Measurements from ENCODE around the gene KLF2.

The KLF2 gene

DNA sequence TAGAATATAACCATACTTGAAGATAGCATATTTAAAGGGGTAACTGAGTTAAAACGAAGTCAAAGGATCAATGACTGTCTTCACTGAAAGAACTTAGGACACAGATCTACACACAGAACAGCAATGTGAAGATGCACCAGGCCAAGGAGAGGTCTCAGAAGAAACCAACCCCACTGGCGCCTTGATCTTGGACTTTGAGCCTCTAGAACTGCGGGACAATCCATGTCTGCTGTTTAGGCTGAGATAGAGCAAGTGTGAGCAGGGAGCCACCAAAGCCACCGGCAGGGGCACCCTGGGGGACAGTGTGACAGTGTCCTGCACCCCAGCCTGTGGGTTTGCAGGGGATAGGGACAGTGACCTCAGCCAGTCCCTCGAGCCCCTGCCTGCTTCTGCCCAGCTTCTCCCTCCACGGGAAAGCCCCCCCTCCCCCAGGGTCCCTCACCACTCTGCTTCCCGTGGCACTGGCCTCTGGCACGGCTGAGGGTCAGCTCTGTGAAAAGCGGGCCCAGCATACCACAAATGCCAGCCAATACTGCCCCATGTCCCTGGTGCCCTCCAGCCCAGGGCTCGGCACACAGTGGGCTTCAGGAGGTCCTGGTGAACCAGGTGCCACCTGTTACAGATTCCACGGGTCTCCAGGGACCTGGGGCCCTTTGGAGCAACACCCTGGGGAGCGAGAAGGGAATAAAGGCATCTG, 40.8 kb downstream of the KLF2 start:
- DNase-seq = no peak

DNA sequence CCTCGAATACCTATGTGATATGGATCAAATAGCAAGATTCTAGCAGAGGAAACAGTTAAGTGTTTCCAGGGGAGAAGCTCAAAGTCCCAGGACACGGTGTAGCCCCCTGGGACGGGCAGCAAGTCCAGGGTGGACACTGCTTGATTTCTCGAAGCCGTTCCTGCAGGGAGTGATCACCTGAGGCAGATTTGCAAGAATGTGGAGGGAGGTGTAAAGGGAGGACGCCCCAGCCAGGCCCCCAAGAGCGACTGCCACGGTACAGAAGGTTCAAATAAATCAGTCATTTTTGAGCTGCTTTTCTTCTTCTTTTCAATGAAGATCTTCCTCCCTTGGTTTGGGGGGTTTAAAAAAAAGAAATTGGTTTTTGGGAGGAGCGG, 41.4 kb downstream of the KLF2 start:
- DNase-seq = no peak

DNA sequence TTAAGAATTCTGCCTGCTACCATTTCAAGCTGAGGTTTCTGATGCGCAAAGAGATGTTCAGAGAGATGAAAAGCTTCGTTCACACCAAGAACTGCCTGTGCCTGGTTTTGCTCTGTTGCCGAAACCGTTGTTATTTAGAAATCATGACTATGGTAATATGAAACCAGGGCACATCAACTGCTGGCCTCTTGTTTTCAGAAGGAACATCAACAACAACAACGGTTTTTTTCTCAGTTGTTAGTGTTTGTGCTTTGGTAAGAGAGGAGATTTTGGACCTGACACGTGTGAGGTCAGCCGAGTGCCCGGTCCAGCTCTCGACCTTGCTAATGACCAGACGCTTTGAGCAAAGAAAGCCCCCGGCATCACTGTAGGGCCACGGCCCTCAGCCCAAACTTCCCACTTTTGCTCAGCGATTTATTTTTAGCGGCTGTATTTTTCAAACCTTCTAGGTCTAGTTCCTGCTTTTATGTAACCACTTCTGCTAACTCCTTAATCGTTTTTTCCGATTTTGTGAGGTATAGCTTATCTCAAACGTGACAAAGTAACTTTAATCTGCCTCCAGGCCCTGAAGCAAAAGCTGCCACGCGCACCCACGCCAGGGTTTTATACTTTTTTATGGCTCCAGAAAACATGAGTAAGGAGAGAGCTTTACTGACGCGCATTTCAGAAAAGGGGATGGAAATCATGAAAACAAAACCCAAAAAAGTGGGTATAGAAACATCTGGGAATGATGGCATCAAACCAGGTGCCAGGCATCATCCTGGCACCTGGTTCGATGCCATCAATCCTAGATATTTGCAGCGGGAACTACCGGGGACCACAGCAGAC, 42.0 kb downstream of the KLF2 start:
- no peak for DNase-seq

DNA sequence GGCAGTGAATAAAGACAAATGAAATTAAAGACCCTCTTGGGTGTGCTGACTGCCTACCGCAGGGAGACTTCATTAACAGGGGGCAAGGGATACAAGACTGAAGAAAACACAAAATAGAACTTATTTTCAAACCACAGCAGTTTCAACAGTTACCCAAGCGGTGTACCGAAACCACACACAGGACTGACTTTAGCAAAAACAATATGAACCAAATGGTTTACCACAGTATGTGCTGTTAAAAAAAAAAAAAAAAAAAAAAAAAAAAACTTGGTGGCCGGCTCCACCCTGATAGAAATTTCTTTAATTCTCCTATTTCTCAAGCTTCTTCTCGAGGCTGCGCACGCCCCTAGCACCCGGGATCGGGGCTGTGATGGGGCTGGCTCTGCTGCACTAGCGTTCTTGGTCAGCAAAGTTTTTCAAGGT, 42.6 kb downstream of the KLF2 start:
- no peak for DNase-seq

DNA sequence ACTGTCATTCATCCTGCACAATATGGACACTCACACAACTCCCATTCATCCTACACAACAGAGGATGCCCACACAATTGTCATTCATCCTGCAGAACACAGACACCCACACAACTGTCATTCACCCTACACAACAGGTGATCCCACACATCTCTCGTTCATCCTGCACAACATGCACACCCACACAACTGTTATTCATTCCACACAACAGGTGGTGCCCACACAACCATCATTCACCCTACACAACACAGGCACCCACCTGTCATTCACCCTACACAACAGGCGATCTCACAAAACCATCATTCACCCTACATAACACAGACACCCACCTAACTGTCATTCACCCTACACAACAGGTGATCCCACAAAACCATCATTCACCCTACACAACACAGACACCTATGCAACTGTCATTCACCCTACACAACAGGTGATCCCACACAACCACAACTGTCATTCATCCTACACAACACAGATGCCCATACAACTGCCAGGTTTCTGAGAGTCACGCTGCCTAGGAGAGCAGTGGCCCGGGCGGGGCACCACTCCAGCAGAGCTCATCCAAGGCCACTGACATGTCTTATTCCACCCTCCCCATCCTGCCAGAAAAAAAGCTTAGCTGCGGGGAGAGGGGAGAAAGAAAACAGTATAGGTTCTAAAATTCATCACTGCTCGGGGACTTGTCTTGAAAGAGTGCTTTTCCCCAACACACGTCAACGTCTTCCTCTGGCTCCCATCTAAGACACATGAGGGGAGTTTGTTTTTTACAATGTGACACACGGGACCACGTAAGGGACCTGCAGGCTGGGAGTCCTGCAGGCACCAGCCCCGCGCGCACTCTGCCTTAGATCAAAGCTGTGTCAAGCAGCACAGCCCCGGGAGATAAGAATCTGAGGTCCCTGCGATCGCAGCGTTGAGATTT, 44.0 kb downstream of the KLF2 start:
- no peak for DNase-seq

DNA sequence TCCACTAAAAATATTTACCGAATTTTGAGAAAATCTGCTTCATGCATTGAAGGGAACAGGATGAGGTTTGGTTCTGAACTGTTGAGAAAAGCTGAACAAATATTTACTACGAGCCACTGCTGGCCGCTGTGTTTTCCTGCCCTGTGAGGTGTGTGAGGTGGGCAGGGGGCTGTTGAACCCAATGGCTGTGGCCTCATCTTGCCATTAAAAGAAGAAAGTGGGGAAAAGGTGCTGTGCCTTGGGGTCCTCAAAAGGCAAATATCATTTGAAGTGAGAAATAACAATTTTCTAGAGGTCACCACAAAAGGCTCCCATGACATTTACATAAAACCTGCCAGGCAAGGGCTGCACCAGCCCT, 44.7 kb downstream of the KLF2 start:
- no peak for DNase-seq

DNA sequence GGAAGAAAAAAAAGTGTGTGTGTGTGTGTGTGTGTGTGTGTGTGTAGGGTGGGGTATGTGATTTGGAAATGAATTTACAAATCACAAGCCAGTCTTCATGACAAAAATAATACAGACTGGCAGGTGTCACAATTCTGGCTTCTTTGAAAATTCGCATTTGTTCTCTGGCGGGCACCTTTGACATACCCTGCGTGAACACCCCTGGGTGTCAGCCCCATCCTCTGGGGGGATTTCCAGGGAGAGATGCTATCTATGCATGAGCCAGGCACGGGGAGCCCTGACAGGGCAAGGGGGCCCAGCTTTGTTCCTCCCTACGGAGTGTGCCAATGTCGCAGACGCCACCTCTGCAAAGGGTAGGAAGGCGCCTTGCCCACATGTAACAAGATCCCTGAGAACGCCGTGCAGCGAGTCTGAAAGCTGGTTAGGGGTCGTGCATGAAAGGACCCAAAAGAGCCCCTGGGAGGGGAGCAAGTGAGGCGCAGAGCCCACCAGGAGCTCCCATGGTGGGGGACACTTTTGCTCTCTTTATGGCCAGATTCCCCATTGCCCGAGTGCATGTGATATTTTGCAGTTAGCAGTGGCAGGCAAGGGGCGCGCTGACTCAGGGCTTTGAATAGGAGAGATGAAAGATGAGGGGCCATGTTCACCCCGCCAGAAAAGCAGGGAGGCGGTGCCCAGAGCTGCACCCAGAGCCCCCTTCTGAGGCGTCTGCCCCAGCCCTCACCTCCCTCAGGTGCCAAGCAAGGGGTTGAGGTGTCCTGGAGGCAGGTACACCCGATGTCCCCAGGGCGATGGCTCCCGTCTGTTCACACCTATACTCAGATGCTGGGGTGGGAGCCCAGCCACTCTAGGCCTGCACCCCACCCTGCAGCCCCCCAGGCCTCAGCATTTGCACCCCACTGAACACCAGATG, 45.3 kb downstream of the KLF2 start:
- no peak for DNase-seq

DNA sequence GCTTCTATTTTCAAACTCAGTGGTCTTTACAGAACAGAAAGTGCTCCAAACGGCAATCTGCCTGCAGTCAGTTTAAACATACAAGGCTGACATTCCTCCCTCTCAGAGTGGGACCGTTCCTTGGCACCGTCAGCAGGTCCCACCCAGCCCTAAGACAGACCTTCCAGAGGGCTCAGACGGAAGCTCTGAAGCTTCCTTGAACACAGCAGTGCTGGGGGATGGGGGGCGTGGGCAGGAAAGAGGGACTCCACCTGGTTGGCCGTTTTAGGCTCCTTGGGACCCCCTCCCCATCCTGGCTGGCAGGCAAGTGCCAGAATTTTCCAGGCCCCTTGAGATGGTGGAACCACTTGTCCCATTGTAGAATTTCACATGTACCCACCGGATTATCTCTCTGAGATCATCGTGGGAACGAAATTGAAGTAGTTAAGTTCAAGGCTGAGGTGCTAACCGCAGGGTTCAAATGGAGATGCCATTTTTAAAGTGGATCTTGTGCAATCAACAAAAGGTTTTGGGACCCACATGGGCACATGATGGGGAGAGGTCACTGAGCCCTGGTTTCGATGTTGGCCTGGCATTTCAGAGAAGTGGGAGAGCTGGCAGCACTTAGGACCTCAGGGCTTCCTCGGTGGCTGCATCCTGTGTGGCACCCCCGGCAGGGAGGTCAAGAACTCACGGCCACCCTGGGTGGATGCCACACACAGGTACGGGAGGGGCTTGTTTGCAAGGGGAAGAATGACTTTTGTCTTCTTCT, 46.2 kb downstream of the KLF2 start:
- no peak for DNase-seq

DNA sequence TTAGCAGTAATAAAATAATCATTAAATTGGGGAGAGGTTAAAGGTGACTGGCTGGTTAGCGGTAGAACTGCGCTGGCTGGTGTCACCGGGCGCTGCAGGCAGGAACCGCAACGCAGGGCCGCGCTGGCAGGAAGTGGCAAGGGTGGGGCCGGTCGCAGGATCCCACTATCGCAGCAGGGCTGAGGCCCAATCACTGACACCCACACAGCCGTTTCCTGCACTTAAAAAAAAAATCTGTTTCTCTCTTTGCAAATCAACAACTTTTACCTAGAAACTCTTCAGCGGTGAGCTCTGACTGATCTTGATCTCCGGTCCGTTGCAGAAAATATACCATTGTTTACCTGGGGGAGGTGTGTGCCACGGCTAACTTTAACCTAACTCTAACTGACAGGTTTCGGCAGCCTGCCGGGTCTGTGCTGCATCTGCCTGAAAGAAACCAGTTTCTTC, 46.9 kb downstream of the KLF2 start:
- DNase-seq = no peak

DNA sequence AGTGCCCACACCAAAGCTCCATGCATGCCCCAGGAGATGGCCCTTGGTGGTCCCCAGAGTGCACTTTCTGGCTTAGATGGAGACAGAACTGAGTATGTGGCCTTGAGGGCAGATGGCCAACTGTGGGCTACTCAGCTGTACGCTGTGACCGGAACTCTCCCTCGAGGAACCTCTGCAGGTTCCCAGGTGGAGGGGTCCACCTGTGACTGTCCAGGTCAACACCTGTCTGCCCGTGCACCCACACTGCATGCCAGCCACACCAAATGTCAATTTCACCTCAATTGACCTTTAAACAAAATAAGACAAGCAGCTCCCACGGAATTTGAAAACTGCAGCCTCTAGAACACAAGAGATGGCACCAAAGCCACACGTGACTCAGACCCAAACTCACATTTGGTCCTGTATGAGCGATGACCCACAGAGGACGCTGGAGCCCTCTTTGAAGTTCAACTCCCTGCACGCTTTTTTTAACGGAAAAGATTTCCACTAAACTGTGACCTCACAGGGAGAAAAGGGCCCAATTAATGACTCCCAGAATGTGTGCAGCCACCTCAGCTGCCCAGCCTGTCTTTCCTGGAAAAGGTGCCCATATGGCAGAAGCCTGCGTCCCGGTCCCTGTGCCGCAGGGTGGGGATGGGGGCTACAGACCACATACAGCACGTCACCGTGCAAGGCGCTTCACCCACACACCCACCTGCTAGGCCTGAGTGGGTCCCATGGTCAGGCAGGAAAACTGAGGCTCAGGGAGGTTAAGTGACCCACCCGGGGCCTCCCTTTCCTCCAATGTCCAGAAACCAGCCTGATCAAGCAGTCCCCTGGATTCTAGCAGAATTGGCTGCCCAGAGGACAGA, 47.7 kb downstream of the KLF2 start:
- no peak for DNase-seq

DNA sequence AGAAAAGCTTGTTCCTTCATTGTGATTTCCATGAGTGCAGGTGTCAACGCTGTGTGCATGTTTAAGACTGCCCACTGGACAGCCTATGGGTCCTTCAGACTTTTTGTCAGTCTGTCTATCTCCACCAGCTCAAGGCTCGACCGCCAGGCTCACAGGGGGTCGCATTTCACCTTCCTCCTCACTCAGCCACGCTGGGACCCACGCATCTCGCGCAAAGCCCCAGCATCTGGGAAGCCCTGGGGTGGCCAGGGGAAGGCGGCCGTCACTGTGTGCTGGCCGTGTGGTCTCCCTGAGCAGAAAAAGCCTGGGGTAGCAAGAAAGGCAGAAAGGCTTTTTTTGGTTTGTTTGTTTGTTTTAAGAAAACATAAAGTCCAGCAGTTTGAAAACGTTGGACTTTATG, 48.5 kb downstream of the KLF2 start:
- DNase-seq = no peak

DNA sequence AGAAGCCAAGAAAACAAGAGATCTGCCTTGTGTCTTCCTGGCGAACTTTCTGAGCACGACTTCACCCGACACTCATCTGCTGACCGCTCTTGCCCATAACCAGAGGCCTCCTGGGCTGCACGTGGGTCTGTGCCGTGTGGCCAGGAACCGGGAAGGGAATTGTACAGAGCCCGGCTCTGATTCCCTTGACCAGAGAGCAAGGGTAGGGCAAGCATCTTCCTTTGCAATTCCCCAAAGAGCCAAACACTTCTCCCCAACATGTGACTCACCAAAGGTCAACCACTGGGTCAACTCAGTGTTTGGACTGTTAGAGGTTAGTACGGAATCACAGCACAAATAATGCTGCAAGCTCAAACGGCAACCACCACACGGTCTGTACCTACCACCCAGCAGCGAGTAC, 48.9 kb downstream of the KLF2 start:
- no peak for DNase-seq

DNA sequence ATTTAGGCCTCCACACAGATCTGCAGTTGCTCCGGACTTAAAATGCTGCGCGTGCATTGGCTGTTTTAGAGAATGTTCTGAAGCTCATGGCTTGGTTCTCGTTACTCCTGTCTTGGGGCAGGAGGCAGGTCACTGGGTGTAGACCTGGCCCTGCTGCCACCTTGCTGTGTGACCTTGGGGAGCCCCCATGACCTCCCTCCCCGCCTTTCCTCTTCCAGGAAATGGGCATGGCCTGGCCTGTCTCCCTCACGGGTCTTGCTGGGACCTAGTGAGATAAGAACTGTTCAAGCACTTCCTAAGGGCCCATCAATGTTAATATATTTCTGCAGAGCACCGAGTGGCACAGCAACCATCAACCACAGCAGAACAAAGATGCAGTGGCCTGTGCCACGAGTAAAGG, 49.4 kb downstream of the KLF2 start:
- no peak for DNase-seq

DNA sequence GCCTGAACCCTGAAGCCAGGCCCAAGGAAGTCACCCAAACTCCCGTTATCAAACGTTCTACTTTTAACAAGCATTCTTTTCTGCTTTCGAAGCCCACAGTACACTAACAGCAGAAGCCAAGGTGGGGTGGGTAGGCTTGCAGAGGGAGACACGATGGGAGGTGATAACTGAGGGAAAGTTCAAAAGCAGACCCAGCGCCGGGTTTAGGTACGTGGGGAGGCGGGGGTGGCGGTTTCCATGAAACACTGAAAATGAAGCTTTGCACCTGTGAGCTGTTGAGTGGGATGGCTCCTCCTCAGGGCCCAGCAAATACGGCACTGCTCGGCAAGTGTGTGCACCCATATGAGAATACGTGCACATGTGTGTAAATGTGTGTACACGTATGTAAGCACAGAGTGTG, 49.8 kb downstream of the KLF2 start:
- DNase-seq = no peak

DNA sequence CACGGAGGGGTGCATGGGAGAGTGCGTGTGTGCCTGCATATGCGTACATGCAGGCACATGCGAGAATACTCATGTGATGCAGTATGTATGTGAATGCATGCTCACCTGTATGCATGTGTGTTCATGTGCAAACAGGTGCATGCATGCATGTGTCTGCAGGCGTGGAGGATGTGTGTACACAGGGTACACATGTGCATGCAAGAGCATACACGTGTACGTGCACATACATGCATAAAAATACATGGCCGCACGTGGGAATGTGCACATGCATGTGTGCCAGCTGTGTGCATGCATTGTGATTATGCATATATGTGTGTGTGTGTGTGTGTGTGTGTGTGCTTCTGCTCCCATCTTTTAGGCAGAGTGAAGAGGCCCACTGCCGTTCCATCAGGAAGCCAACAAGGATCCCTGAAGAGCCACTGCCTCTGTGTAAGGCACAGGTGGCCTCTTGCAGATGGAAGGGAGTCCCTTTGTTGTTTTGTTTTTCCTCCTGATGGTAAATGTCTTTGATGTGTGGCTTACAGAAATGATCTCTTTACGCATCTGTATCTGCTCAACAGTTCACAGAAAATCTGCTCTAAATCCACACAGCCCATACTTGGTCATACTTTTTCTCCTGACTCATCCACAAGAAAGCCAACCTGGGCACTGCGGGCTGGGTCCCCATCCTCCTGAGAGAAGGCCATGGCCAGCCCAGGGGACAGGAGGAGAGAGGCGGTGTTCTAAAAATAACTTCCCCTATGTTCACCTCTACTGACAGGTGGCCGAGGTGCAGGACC, 50.7 kb downstream of the KLF2 start:
- DNase-seq = no peak

DNA sequence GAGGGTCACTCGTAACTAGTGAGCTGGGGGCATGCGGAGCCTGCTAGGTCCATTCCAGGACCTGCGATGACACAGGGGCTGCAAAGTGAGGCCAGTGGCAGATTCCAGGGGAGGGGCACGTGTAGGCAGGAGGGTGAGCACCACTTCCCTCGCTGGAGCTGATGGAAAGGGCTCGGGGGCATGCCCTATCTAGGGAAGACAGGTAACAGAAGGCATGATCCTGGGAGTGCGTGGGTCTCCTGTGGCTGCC, 51.2 kb downstream of the KLF2 start:
- no peak for DNase-seq

DNA sequence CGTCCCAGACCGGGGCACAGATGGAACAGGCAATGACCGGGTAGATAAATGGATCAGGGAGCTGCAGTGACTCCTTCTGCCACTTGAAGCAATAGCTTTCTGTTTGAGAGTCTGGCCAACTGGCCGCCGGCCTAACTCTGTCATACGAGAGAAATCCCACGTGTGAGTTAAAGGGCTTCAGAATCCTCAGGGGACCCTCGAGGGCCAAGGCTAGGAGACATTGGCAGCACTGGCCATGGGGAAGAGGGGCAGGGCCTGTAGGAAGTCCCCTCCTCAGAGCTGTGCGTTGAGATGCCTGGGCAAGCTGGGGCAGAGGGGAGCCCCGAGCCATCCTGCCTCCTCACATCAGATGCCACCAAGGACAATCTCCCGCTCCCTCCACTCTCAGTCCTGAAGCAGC, 51.6 kb downstream of the KLF2 start:
- DNase-seq = no peak

DNA sequence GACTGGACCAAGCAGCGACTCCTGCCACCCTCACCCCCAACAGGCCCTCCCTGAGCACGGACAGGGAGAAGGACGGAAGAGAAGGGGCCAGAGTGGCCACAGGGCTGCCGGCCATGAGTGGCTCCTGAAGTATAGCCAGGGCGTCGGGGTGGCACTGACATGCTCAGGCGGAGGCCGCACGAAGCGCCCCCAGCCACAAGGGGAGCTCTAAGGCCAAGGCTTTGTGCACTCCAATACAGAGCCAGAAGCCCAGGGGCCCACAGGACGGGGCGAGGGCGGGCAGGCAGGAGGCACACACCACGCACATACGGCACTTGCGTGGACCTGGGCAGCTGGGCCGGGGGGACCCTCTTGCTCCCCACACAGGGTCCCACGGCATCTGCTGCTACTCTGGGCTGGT, 52.0 kb downstream of the KLF2 start:
- DNase-seq = no peak

DNA sequence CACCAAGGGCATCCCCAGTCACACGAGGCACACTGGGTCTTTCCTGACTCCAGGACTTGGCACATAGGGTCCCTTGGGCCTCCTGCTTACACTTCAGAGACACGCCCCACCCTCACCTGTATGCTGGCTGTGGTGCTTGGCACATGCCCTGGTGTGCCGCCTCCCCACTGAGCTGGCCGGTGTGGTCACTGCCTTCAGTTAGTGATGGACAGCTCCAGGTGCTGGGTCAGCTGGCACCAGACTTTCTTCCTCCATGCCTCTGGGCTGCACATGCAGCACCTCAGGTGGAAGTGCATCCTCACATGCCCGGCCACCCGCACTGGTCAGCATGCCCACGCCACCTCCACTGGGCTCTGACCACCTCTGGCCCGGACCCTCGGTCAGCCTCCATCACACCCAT, 52.9 kb downstream of the KLF2 start:
- no peak for DNase-seq

Data from NCI-H1092 (cell line).